HepG2 (cell line): ENCODE results near the gene OR10G6. TPM values are rescaled to one million over a fixed set of nuclear protein-coding genes. Genes with fewer than 3 reads are reported as not detected.

ENCODE experiments used
- ATAC-seq: fragments of 200-7000 bp; cut with Tn5 transposase; 3 replicates; pipeline ENCODE4 v1.9.1; 2020; ENCODE audit warnings: mild to moderate bottlenecking, moderate library complexity
- BruUV-seq: library from RNA; stranded (reverse); fragments of 400-500 nt; replicated peaks from 2 replicates; lab custom pipeline; 2021; lab: Mats Ljungman, UMichigan
- CTCF ChIA-PET: fragments of 300-600 bp; formaldehyde crosslinking; extraction: SDS; loops from one replicate; lab custom pipeline; 2021; ENCODE audit warnings: low total read pairs, inconsistent platforms, low intra/inter-chr PET ratio; lab: Yijun Ruan, JAX
- POLR2A ChIA-PET: fragments of 350-600 bp; sonication (Branson Sonifier 250); formaldehyde crosslinking; loops from one replicate; lab custom pipeline; 2020; ENCODE audit warnings: antibody characterized with exemption, inconsistent platforms; lab: Yijun Ruan, JAX
- DNase-seq: peaks from one replicate; pipeline ENCODE4 v3.0.0-alpha.2; 2015; ENCODE audit warnings: low spot score
- FAIRE-seq: peaks from 3 replicates; lab custom pipeline; 2011; peaks lifted over from hg19 to GRCh38; lab: Jason Lieb, UNC
- H2AFZ ChIP-seq: one replicate; pipeline ENCODE4 v1.6.1; 2011; ENCODE audit warnings: low read length, inconsistent platforms
- H3K27ac ChIP-seq: fragments of 300-600 bp; 3 replicates; pipeline ENCODE4 v1.8.0; 2011; ENCODE audit warnings: mixed run types, mild to moderate bottlenecking, mixed read lengths, low read length, inconsistent platforms; ENCODE audit not compliant: insufficient read depth; ENCODE audit errors: extremely low read length
- H3K27me3 ChIP-seq, 2 experiments: fragments of 200-600 bp in 1 of 2; 2 replicates in 1 of 2; 3 replicates in 1 of 2; pipeline versions ENCODE4 v1.6.0 to v1.8.0; 2011; ENCODE audit warnings: low read length in 2 of 2, mild to moderate bottlenecking in 2 of 2, moderate library complexity in 2 of 2, inconsistent platforms in 1 of 2; ENCODE audit not compliant: insufficient read depth in 2 of 2, control insufficient read depth in 1 of 2
- H3K36me3 ChIP-seq, 2 experiments: fragments of 200-600 bp in 1 of 2; replicated peaks in 1 of 2; 2 replicates in 1 of 2; 3 replicates in 1 of 2; pipeline versions ENCODE4 v1.5.1 to v1.8.0; 2011; ENCODE audit warnings: low read length in 2 of 2, inconsistent platforms in 1 of 2; ENCODE audit not compliant: insufficient read depth in 2 of 2, control insufficient read depth in 1 of 2
- H3K4me1 ChIP-seq: 2 replicates; pipeline ENCODE4 v1.5.1; 2012; ENCODE audit warnings: low read length, inconsistent platforms; ENCODE audit not compliant: insufficient read depth
- H3K4me2 ChIP-seq: 2 replicates; pipeline ENCODE4 v1.6.0; 2011; ENCODE audit warnings: low read depth, low read length, inconsistent platforms
- H3K4me3 ChIP-seq, 3 experiments: fragments of 200-600 bp in 1 of 3; sonication (generic), shearing (Covaris generic) in 1 of 3; replicated peaks in 1 of 3; 2 replicates each; pipeline ENCODE4 v1.5.1; 2011 to 2016; ENCODE audit warnings: low read length in 3 of 3, inconsistent platforms in 2 of 3, low read depth in 2 of 3, mild to moderate bottlenecking in 2 of 3, control low read depth in 1 of 3, mixed read lengths in 1 of 3; ENCODE audit not compliant: insufficient read depth in 1 of 3
- H3K79me2 ChIP-seq: one replicate; pipeline ENCODE4 v1.6.1; 2011; ENCODE audit warnings: low read length, inconsistent platforms; ENCODE audit not compliant: insufficient read depth
- H3K9ac ChIP-seq: 2 replicates; pipeline ENCODE4 v1.6.0; 2011; ENCODE audit warnings: mild to moderate bottlenecking, low read depth, low read length, inconsistent platforms; ENCODE audit not compliant: insufficient read depth
- H3K9me3 ChIP-seq: 2 replicates; pipeline ENCODE4 v1.5.1; 2012; ENCODE audit warnings: mild to moderate bottlenecking, low read length
- H4K20me1 ChIP-seq: 2 replicates; pipeline ENCODE4 v1.6.0; 2011; ENCODE audit warnings: inconsistent platforms, mild to moderate bottlenecking, low read length, moderate library complexity; ENCODE audit not compliant: insufficient read depth
- ARNT ChIP-seq: fragments of 450-650 bp; IDR thresholded peaks from 2 replicates; pipeline ENCODE4 v1.6.1; 2017
- FLYWCH1 ChIP-seq: sonication (generic); formaldehyde crosslinking; IDR thresholded peaks from 2 replicates; pipeline ENCODE4 v1.8.1; 2023; ENCODE audit warnings: mild to moderate bottlenecking, missing genetic modification reagents
- RBM22 ChIP-seq: fragments of 200-400 bp; formaldehyde crosslinking; optimal IDR thresholded peaks from 2 replicates; pipeline ENCODE3; 2017; ENCODE audit warnings: mild to moderate bottlenecking, low read length, moderate library complexity
- SRSF9 ChIP-seq: fragments of 200-400 bp; formaldehyde crosslinking; IDR thresholded peaks from 2 replicates; pipeline ENCODE4 v1.6.1; 2018; ENCODE audit warnings: borderline replicate concordance, mild to moderate bottlenecking, low read depth, low read length; ENCODE audit not compliant: insufficient read depth, poor library complexity, severe bottlenecking
- TIGD3 ChIP-seq: sonication (generic); formaldehyde crosslinking; IDR thresholded peaks from 2 replicates; pipeline ENCODE4 v1.5.1; 2020; ENCODE audit warnings: mild to moderate bottlenecking, missing genetic modification reagents, borderline replicate concordance
- TP53 ChIP-seq: sonication (generic); formaldehyde crosslinking; conservative IDR thresholded peaks from 2 replicates; pipeline ENCODE4 v1.4.0; 2020; ENCODE audit warnings: missing genetic modification reagents
- TRIM22 ChIP-seq: fragments of 450-650 bp; IDR thresholded peaks from 2 replicates; pipeline ENCODE4 v1.6.1; 2017
- ZBTB40 ChIP-seq, 2 experiments: fragments of 450-650 bp in 1 of 2; sonication (generic) in 1 of 2; formaldehyde crosslinking in 1 of 2; IDR thresholded peaks; 2 replicates each; pipeline versions ENCODE4 v1.6.1 to v1.8.0; 2016 to 2022; ENCODE audit warnings: antibody characterized with exemption in 1 of 2, mild to moderate bottlenecking in 1 of 2, missing genetic modification reagents in 1 of 2
- ZNF3 ChIP-seq: IDR thresholded peaks from 2 replicates; pipeline ENCODE4 v1.7.0; 2017; ENCODE audit warnings: inconsistent platforms
- ZNF44 ChIP-seq: sonication (generic); formaldehyde crosslinking; IDR thresholded peaks from 2 replicates; pipeline ENCODE4 v1.5.1; 2020; ENCODE audit warnings: mild to moderate bottlenecking, missing genetic modification reagents
- ZNF446 ChIP-seq: sonication (generic); formaldehyde crosslinking; IDR thresholded peaks from 2 replicates; pipeline ENCODE4 v1.5.0; 2020; ENCODE audit warnings: mild to moderate bottlenecking, missing genetic modification reagents
- ZNF572 ChIP-seq: sonication (generic); formaldehyde crosslinking; IDR thresholded peaks from 2 replicates; pipeline ENCODE4 v1.5.1; 2020; ENCODE audit warnings: mild to moderate bottlenecking, missing genetic modification reagents
- ZNF713 ChIP-seq: sonication (generic); formaldehyde crosslinking; IDR thresholded peaks from 2 replicates; pipeline ENCODE4 v1.4.0; 2020; ENCODE audit warnings: mild to moderate bottlenecking, missing genetic modification reagents
- ZNF720 ChIP-seq: sonication (generic); formaldehyde crosslinking; IDR thresholded peaks from 2 replicates; pipeline ENCODE4 v1.4.0; 2020; ENCODE audit warnings: missing genetic modification reagents
- WGBS: methylation state at CpG from one replicate; pipeline ENCODE4 v1.1.6; 2017; ENCODE audit warnings: low lambda C conversion rate; 5-methylcytosine and 5-hydroxymethylcytosine counted together
- in situ Hi-C: cut with HindIII; loops from 2 replicates; pipeline ENCODE4 v1.10.0; 2017; ENCODE audit warnings: low pct_unique_long_range_greater_than_20kb; ENCODE audit not compliant: extremely low pct_ligation_motif_present
- intact Hi-C: fragments of 100-400 bp; cut with micrococcal nuclease; formaldehyde crosslinking; loops from one replicate; pipeline ENCODE4 v1.10.0; 2022; ENCODE audit not compliant: unreplicated experiment
- polyA plus RNA-seq, 8 experiments: library from polyadenylated mRNA; depleted of rRNA in 3 of 8; stranded (reverse) in 7 of 8; unstranded in 1 of 8; fragments of >200 nt; fragmentation: Illumina TruSeq in 4 of 8; extraction: Trizol in 4 of 8; gene quantifications; 2 replicates each; pipeline versions ENCODE4 v1.2.1 to v1.2.3, GENCODE V29; 2011 to 2016; ENCODE audit warnings: low read depth in 4 of 8, missing spikeins in 1 of 8, mixed read lengths in 1 of 8; ENCODE audit not compliant: insufficient read depth in 1 of 8
- total RNA-seq, 5 experiments: library from RNA; depleted of rRNA; stranded (reverse); fragments of >200 nt; fragmentation: Illumina TruSeq; extraction: Trizol; gene quantifications; 2 replicates each; pipeline ENCODE4 v1.2.3, GENCODE V29; 2016; ENCODE audit warnings: low read depth in 1 of 5

Gene OR10G6
- total and polyA plus RNA-seq, 2 of the 13 experiments (the other 11 are each of a cell fraction or from before 2014, with no cell fraction given): not detected

GRCh38 chr11:124039557-124039956, 44.6 kb upstream of the OR10G6 start (continued):
- no peak for TF ChIP-seq RBM22
- TF ChIP-seq ZNF720: no peak
- no peak for TF ChIP-seq SRSF9
- TF ChIP-seq TP53 (CRISPR knock-in tag): no peak
- TF ChIP-seq ZNF572 (CRISPR knock-in tag): no peak
- TF ChIP-seq FLYWCH1: no peak
- TF ChIP-seq ZNF713: no peak
- TF ChIP-seq TIGD3 (CRISPR knock-in tag): no peak
- TF ChIP-seq, all 625 proteins: peak for 0

GRCh38 chr11:124036666-124037065, 41.7 kb upstream of the OR10G6 start:
- ChIA-PET CTCF (no interaction called here), POLR2A (no interaction called here)
- Histone ChIP-seq H3K36me3 (no peaks in the 10 kb centered on the region), H3K4me1 (no peaks in the 10 kb centered on the region), H3K27me3 (no peaks in the 10 kb centered on the region), H2AFZ (no peak overlapping the region), H3K9ac (no peak overlapping the region), H3K9me3 (no peaks in the 10 kb centered on the region), H3K4me2 (no peak overlapping the region), H4K20me1 (no peaks in the 10 kb centered on the region), H3K4me3 (no peak overlapping the region), H3K27ac (no peak overlapping the region), H3K79me2 (no peaks in the 10 kb centered on the region)
- intact Hi-C loops (no loop called here), in situ Hi-C loops (no loop called here)
- ATAC-seq (no peak), DNase-seq (no peak), FAIRE-seq (no peak)
- no TSS peak for BruUV-seq
- 17% methylated on average over 1 of the region's 1 CpG for WGBS
- TF ChIP-seq ZNF44 (CRISPR knock-in tag) (no peak), TRIM22 (no peak), ZNF446 (CRISPR knock-in tag) (no peak), ZNF3 (CRISPR knock-in tag) (no peak), ZBTB40 (IDR thresholded peaks at IDR 0.05) (no peak), ZBTB40 (CRISPR knock-in tag; IDR thresholded peaks at IDR 0.05) (no peak), ARNT (no peak)
